NT2/D1 (cell line): ENCODE results near the gene NEB.

ENCODE experiments used
- YY1 ChIP-seq: IDR thresholded peaks from 2 replicates; pipeline ENCODE4 v1.6.1; 2011; ENCODE audit not compliant: insufficient read length, insufficient read depth
- ZNF274 ChIP-seq: IDR thresholded peaks from 2 replicates; pipeline ENCODE4 v1.6.1; 2011; ENCODE audit warnings: mild to moderate bottlenecking, low read depth, low read length

DNA sequence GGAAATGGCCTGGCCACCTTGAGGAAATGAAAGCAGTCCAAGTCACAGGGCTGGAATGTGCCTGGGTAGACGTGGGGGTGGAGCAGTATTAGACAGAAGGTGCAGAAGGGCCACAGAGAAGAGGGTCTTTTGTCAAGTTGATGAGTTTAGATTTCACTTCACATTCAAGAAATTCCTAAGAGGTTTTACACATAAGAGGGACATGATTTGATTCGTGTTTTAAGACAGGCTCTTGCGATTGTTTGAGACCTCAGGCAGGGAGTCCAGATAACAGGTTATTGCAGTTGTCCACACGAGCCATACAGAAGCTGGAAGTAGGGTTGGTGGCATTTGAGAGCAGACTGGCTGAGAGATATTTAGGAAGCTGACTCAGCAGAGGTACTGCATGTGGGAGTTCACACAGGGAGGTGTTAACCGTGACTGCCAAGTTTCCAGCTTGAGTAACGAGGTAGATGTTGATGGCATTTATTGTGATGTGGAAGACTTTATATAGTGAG, 64.6 kb downstream of the NEB start:
- TF ChIP-seq ZNF274 (no peak), YY1 (no peak)
